LNCAP (cell line): ENCODE measurements around the gene DLGAP1.

ENCODE experiments used
- TF ChIP-seq, protein P1 (sequence below): fragments of 450-650 bp; IDR thresholded peaks from 2 replicates; pipeline ENCODE4 v1.5.1; 2017; ENCODE audit warnings: mild to moderate bottlenecking

The DLGAP1 gene

DNA sequence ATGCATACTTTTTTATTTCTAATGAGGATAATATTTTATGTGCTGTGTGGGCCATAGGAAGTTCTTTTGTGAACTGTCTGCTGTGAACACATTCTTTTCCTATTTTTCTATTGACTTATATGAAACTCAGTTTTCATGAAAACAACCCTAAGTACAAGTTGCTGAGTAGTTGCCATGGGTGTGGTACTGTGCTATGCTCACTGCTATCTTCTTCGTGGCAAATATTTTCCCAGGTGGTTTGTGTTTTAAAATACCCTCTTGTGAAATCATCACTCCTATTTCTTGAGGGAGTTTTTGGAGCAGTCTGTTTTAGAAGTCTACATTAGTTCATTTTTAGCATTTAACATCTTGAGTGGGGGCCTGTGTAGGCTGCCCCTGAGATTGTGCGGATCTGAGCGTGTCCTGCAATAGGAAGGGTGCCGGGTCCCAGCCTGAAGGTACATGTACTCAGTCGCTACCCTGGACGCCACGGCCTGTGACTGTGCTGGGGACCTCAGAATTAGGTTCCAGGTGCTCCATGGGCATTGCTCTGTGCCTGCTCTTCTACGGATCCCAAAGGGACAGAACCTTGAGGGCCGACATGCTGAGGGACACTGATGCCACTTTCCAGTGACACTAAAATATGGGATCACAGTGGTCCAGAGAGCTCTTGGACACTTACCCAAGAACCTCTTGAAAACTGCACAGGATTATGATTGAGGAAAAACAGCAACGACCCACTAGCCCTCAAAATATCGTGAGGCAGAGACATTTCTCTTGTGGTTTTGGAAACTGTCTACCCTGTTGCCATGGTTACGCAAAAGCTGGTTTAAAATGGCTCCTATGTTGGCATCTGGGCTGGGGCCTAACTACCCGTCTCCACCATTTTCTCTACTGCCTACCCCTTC lies 524.7 kb downstream of the DLGAP1 start:
- TF ChIP-seq, protein P1, sequence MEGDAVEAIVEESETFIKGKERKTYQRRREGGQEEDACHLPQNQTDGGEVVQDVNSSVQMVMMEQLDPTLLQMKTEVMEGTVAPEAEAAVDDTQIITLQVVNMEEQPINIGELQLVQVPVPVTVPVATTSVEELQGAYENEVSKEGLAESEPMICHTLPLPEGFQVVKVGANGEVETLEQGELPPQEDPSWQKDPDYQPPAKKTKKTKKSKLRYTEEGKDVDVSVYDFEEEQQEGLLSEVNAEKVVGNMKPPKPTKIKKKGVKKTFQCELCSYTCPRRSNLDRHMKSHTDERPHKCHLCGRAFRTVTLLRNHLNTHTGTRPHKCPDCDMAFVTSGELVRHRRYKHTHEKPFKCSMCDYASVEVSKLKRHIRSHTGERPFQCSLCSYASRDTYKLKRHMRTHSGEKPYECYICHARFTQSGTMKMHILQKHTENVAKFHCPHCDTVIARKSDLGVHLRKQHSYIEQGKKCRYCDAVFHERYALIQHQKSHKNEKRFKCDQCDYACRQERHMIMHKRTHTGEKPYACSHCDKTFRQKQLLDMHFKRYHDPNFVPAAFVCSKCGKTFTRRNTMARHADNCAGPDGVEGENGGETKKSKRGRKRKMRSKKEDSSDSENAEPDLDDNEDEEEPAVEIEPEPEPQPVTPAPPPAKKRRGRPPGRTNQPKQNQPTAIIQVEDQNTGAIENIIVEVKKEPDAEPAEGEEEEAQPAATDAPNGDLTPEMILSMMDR, result no peak

DNA sequence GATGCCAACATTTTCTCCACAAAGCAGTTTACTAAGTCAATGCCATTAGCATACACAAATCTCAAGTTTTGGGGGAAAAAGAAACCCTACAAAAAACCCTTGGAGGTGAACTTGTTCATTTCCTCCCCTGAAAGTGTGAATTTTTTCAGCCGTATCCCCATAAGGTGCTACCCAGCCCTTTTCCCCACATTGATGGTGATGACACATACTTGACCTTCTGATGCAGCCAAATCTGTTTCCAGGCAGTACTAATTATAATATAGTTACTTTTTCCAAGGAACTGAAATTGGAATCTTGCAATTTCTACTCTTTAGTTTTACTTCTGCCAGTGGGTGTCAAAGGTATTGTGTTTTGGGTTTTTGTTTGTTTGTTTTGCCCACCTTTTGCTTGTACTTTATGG lies 530.7 kb downstream of the DLGAP1 start:
- TF ChIP-seq, protein P1, result no peak

DNA sequence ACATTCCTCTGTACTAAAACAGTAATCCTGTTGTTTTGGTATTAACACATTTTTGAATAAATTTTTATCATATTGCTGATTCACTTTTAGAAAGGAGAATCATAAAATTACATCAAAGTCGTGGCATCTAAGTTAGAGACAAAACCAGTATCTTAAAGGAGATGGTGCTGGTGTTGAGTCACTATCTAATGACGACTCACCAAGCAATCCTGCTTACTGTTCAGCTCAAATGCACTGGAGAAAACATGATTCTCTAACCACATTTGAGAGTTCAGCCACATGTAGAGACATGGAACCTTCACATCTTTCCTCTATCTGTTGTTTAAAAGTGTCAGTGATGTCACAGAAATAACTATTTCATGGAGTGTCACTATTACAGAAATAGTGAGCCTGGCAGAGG lies 531.4 kb downstream of the DLGAP1 start:
- TF ChIP-seq, protein P1, result no peak

DNA sequence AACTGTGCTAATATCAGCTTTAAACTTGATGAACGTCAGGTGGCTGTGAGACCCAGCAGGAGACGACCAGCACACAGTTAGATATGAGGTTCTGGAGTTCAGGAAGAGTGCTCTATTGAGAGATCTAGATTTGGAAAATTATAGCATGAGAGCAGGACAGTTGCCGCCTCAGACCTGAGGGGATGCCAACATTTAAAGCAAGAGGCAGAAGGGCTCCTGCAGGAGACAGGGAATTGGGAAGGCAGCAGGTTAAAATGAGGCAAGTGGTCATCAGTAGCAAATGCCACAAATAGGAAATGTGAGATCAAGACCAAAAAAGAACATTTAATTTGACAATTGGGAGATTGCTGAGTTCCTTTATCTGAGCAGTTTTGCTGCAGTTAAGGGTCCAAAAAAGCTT lies 533.3 kb downstream of the DLGAP1 start:
- TF ChIP-seq, protein P1, result no peak

DNA sequence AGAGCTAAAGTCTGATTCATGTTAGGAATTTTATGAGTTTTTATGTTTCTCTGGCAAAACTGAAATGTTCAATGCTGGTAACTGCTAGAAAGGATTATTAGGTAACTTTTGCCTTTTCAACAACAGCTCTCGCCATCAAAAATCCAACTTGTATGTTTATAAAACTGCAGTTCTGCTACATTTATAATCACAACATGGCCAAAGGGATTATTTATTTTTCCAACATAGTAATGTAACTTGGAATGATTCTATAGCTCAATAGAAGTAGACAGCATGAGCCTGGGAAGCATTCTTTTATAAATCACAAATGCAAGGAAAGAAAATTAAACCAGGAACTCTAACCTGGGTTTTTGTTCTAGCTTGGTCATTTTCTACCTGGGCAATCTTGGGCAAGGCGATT lies 534.3 kb downstream of the DLGAP1 start:
- TF ChIP-seq, protein P1, result no peak

DNA sequence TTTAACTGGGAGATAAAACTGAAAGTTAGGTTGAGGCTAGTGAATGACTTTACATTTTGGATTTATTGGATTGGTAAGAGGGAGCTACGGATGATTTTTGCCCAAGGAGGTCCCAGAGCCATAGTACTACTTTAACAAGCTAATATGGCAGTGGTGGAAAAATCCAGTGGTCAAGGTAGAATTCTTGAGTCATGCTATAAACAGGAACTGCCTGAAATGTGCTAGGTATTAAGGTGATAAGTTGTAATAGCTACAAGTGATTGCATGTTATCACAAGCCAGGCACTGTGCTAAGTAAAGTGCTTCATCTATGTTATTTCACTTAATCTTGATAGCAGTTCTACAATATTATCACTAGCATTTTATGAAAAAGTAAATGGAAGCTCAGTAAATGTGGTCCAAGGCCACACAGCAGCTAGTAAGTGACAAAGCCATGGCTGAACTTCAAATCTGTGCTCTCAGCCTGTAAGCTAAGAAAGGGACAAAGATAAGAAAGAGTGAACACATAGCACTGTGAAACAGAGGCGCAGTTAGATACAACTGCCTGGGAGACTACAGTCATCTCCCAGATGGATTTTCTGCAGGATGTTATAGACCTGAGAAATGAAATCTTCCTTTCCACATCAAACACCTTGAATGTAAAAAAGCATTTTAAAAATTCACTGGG lies 535.6 kb downstream of the DLGAP1 start:
- TF ChIP-seq, protein P1, result no peak

DNA sequence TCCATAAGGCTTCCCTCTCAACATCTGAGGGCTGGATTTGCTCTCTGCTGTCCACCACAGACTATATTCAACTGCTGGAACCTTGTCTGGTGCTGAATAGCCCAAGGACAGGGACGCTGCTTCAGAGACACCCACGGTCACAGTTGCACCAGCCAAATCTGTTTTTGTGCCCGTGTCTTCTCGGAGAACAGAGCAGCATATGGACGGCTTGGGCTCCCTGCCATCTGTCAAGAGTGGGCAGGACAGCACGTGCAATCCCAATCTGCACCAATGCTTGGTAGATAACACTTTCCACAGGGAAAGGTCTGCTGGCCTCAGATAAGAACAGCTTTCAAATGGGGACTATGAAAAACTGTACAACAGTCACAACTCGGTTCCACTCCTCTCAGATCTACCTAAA lies 539.0 kb downstream of the DLGAP1 start:
- TF ChIP-seq, protein P1, result no peak
